ENCODE results near the gene TSPAN31.

The TSPAN31 gene

GRCh38 chr12:57751788-57752667, 7.2 kb downstream of the TSPAN31 start, which contains the start of gene CDK4 (continued):
- TF ChIP-seq KLF8 (tag by site-specific recombination; IDR thresholded peaks at IDR 0.05) = peak; percentile 99
- TF ChIP-seq SCRT2 (tag by site-specific recombination; IDR thresholded peaks at IDR 0.05) = peak; percentile 87
- no peak; the same call in 1 of the 2 replicates for TF ChIP-seq CTCF (tag by site-specific recombination; IDR thresholded peaks at IDR 0.05)
- TF ChIP-seq MEIS1 (CRISPR knock-in tag; IDR thresholded peaks at IDR 0.05; ENCODE audit: borderline replicate concordance) = no peak
- TF ChIP-seq ZNF518A (tag by site-specific recombination; conservative IDR thresholded peaks at IDR 0.05; ENCODE audit: low read depth) = peak; percentile 63
- no peak for TF ChIP-seq ZNF510 (tag by site-specific recombination; IDR thresholded peaks at IDR 0.05; ENCODE audit: insufficient replicate concordance)
- TF ChIP-seq ZSCAN18 (tag by site-specific recombination; IDR thresholded peaks at IDR 0.05) = no peak; the same call in 1 of the 2 replicates
- TF ChIP-seq ZNF433 (tag by site-specific recombination; IDR thresholded peaks at IDR 0.05; ENCODE audit: low read depth) = no peak
- no peak for TF ChIP-seq ZNF350 (tag by site-specific recombination; IDR thresholded peaks at IDR 0.05)
- no peak for TF ChIP-seq ZNF266 (tag by site-specific recombination; IDR thresholded peaks at IDR 0.05; ENCODE audit: low read depth)
- peak; percentile 77; the same call in 1 of the 2 replicates for TF ChIP-seq ZNF76 (tag by site-specific recombination; IDR thresholded peaks at IDR 0.05; ENCODE audit: borderline replicate concordance, low read depth)
- TF ChIP-seq SP2 (tag by site-specific recombination; IDR thresholded peaks at IDR 0.05) = peak; percentile 99
- TF ChIP-seq FEZF1 (tag by site-specific recombination; IDR thresholded peaks at IDR 0.05) = peak; percentile 82
- no peak for TF ChIP-seq ZSCAN4 (tag by site-specific recombination; IDR thresholded peaks at IDR 0.05)
- TF ChIP-seq PATZ1 (tag by site-specific recombination; IDR thresholded peaks at IDR 0.05) = peak; percentile 100
- no peak for TF ChIP-seq ZNF223 (tag by site-specific recombination; IDR thresholded peaks at IDR 0.05)
- peak; percentile 85 for TF ChIP-seq ZBTB17 (tag by site-specific recombination; IDR thresholded peaks at IDR 0.05)
- no peak for TF ChIP-seq ZNF140 (tag by site-specific recombination; IDR thresholded peaks at IDR 0.05)
- TF ChIP-seq ZNF670 (tag by site-specific recombination; IDR thresholded peaks at IDR 0.05; ENCODE audit: low read depth) = no peak
- no peak; the same call in 1 of the 2 replicates for TF ChIP-seq ZNF148 (tag by site-specific recombination; IDR thresholded peaks at IDR 0.05; ENCODE audit: borderline replicate concordance)
- no peak for TF ChIP-seq HOXD13 (CRISPR knock-in tag; IDR thresholded peaks at IDR 0.05; ENCODE audit: borderline replicate concordance)
- TF ChIP-seq YY2 (tag by site-specific recombination; IDR thresholded peaks at IDR 0.05) = peak; percentile 33; the same call in 1 of the 2 replicates
- peak; percentile 98 for TF ChIP-seq KLF9 (tag by site-specific recombination; IDR thresholded peaks at IDR 0.05; ENCODE audit: low read depth)
